Psoas muscle (tissue), 8 donors: ENCODE measurements around the gene NPRL2. TPM values are rescaled to one million over a fixed set of nuclear protein-coding genes. Genes with fewer than 3 reads are reported as not detected.

Experiments used
- ATAC-seq, 4 donors: fragments of 200-7000 bp; cut with Tn5 transposase; one replicate each; pipeline ENCODE4 v1.9.1; 2020; ENCODE audit warnings: moderate library complexity in 3 of 4, mild to moderate bottlenecking in 2 of 4
- DNase-seq, 2 donors: peaks; one replicate each; pipeline ENCODE4 v3.0.0-alpha.2; 2020
- H3K27ac ChIP-seq: fragments of 200-600 bp; one replicate; pipeline ENCODE4 v1.8.0; 2022
- H3K27me3 ChIP-seq, 3 donors: fragments of 200-600 bp in 1 of 3; one replicate each; pipeline versions ENCODE4 v1.6.1 to v1.8.0; 2013 to 2022; ENCODE audit warnings: low read length in 2 of 3, mild to moderate bottlenecking in 2 of 3, moderate library complexity in 1 of 3; ENCODE audit not compliant: insufficient read depth in 3 of 3
- H3K36me3 ChIP-seq, 2 donors: fragments of 200-600 bp in 1 of 2; one replicate each; pipeline versions ENCODE4 v1.6.1 to v1.8.0; 2013 to 2022; ENCODE audit warnings: low read depth in 1 of 2, mild to moderate bottlenecking in 1 of 2, moderate library complexity in 1 of 2; ENCODE audit not compliant: insufficient read depth in 1 of 2
- H3K4me1 ChIP-seq: fragments of 200-600 bp; one replicate; pipeline ENCODE4 v1.8.0; 2022
- H3K4me3 ChIP-seq: fragments of 200-600 bp; one replicate; pipeline ENCODE4 v1.8.0; 2022; ENCODE audit warnings: mild to moderate bottlenecking
- H3K9me3 ChIP-seq: fragments of 200-600 bp; one replicate; pipeline ENCODE4 v1.8.0; 2022
- WGBS, 3 donors: extraction: QIAGEN DNeasy Blood & Tissue Kit; methylation state at CpG; one replicate each; pipeline versions ENCODE4 v1.1.6 to v1.1.7; 2013; 5-methylcytosine and 5-hydroxymethylcytosine counted together
- intact Hi-C, 2 donors: fragments of 100-400 bp; cut with DNase I; formaldehyde crosslinking; loops; one replicate each; pipeline versions ENCODE4 v1.11.0 to v1.14.2; 2022
- polyA plus RNA-seq, 3 donors: library from polyadenylated mRNA; stranded (reverse); fragments of 200-250 nt; gene quantifications; one replicate each; pipeline ENCODE4 v1.2.3, GENCODE V29; 2013
- total RNA-seq, 4 donors: library from RNA; stranded (reverse); fragmentation: NEBNext Ultra II Directional in 2 of 4; extraction: Animal tissue kit (Norgen Biotek cat#: 25700) in 2 of 4; gene quantifications; one replicate each; pipeline versions ENCODE4 v1.2.1 to v1.2.4, GENCODE V29; 2021 to 2023
- TF ChIP-seq, protein P1 (sequence below): fragments of 200-600 bp; IDR thresholded peaks from one replicate; pipeline ENCODE4 v1.8.0; 2022; ENCODE audit warnings: antibody characterized with exemption
- donor health status: healthy with polysubstance abuse.
- donor health status: DM: no; HTN: no; CAD: no; lungs with moderate emphysema.
- donor health status: Bipolar disorder and iron deficiency.
- donor health status: healthy.
- donor health status: DM: yes; HTN: yes; CAD: no.
- donor health status: DM: no; HTN: no; CAD: no.
- donor health status: DM: no; HTN: no; CAD: no.
- donor health status: DM: yes; HTN: yes; CAD: no.

The NPRL2 gene
- total and polyA plus RNA-seq, 7 donors: 16.1 to 36.6 (median 21.6) TPM

GRCh38 chr3:50374363-50375257, 24.0 kb upstream of the NPRL2 start:
- H3K4me1 ChIP-seq: no peaks in the 10 kb centered on the region
- ATAC-seq (no peak), DNase-seq (no peak)
- intact Hi-C loops: no loop called here
- no peaks in the 10 kb centered on the region for H3K36me3 ChIP-seq
- H3K27ac ChIP-seq: no peak overlapping the region
- H3K9me3 ChIP-seq: no peaks in the 10 kb centered on the region
- 79 to 81% (median 80%) methylated on average over 20 to 22 of the region's 22 CpGs for WGBS, 3 donors
- no peak overlapping the region for H3K4me3 ChIP-seq
- peaks cover 0 to 3% (median 0%) of the 10 kb centered on the region in 3 donors for H3K27me3 ChIP-seq
- TF ChIP-seq, protein P1, sequence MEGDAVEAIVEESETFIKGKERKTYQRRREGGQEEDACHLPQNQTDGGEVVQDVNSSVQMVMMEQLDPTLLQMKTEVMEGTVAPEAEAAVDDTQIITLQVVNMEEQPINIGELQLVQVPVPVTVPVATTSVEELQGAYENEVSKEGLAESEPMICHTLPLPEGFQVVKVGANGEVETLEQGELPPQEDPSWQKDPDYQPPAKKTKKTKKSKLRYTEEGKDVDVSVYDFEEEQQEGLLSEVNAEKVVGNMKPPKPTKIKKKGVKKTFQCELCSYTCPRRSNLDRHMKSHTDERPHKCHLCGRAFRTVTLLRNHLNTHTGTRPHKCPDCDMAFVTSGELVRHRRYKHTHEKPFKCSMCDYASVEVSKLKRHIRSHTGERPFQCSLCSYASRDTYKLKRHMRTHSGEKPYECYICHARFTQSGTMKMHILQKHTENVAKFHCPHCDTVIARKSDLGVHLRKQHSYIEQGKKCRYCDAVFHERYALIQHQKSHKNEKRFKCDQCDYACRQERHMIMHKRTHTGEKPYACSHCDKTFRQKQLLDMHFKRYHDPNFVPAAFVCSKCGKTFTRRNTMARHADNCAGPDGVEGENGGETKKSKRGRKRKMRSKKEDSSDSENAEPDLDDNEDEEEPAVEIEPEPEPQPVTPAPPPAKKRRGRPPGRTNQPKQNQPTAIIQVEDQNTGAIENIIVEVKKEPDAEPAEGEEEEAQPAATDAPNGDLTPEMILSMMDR: no peak

- DNase-seq: no peak
- TF ChIP-seq, protein P1: no peak
- no peak overlapping the region for H3K4me3 ChIP-seq
- peaks cover 0 to 3% (median 0%) of the 10 kb centered on the region in 3 donors for H3K27me3 ChIP-seq
- intact Hi-C loops: no loop called here
- H3K36me3 ChIP-seq: no peaks in the 10 kb centered on the region
- ATAC-seq: no peak
- H3K27ac ChIP-seq: no peak overlapping the region
- 66 to 69% (median 67%) methylated on average over 12 of the region's 12 CpGs for WGBS, 3 donors
- no peaks in the 10 kb centered on the region for H3K4me1 ChIP-seq
- no peaks in the 10 kb centered on the region for H3K9me3 ChIP-seq
Measured at GRCh38 chr3:50373146-50374051, 22.8 kb upstream of the NPRL2 start.

GRCh38 chr3:50372349-50372748, 21.8 kb upstream of the NPRL2 start:
- no peak for DNase-seq
- H3K4me1 ChIP-seq: no peaks in the 10 kb centered on the region
- no peaks in the 10 kb centered on the region for H3K9me3 ChIP-seq
- no peak overlapping the region for H3K4me3 ChIP-seq
- no peak for ATAC-seq
- TF ChIP-seq, protein P1: no peak
- peaks cover 0 to 3% (median 0%) of the 10 kb centered on the region in 3 donors for H3K27me3 ChIP-seq
- intact Hi-C loops: no loop called here
- H3K27ac ChIP-seq: no peak overlapping the region
- no peaks in the 10 kb centered on the region for H3K36me3 ChIP-seq
- 71 to 74% (median 73%) methylated on average over 8 of the region's 8 CpGs for WGBS, 3 donors

DNA sequence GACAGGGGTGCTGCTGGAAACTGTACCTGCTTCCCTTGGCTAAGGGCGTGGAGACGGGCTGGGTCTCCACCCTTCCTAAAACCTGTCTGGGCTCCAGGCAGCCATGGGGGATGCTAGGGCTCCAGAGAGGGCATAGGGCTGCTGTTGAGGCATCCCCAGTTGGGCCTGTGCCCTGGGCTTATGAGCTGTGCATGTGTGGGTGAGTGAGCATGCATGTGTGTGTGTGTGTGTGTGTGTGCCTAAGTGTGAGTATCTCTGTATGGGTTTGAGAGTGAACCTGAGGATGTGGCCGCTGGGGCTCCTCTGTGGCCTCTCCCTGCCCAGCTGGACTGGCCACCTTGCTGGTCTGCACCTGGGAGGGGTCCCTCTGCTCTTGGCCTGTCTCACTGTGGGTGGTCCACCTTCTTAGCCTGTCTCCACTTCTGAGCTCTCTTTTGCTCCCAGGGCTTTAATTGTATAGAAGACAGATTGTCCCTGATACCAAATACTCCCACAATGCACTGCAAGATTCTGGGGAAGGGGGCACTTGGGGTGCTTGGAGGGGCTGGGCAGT, 20.6 kb upstream of the NPRL2 start:
- TF ChIP-seq, protein P1: no peak
- H3K27ac ChIP-seq: no peak overlapping the region
- peaks cover 0 to 3% (median 0%) of the 10 kb centered on the region in 3 donors for H3K27me3 ChIP-seq
- WGBS, 3 donors: 80 to 93% (median 84%) methylated on average over 3 of the region's 3 CpGs
- no peaks in the 10 kb centered on the region for H3K36me3 ChIP-seq
- H3K4me3 ChIP-seq: no peak overlapping the region
- ATAC-seq: no peak
- no peaks in the 10 kb centered on the region for H3K9me3 ChIP-seq
- intact Hi-C loops: no loop called here
- DNase-seq: no peak
- no peaks in the 10 kb centered on the region for H3K4me1 ChIP-seq
